Measurements from ENCODE around the gene ZNF181.

Gene ZNF181

GRCh38 chr19:34759218-34759917 lies 25.3 kb downstream of the ZNF181 start:
- no peak for DNase-seq

- no peak for DNase-seq
These were observed 32.3 kb downstream of the ZNF181 start for GRCh38 chr19:34766386-34766785.

- no peak for DNase-seq
These were observed 33.9 kb downstream of the ZNF181 start for GRCh38 chr19:34767951-34768350.

- peak; percentile 89 for DNase-seq
These were observed 38.9 kb downstream of the ZNF181 start, which contains the start of gene ZNF599 for GRCh38 chr19:34772697-34773554. ZNF599 (minus strand) TSS chr19:34773215; CDS start chr19:34772841, 374 bp downstream.

GRCh38 chr19:34773555-34773864 lies 39.5 kb downstream of the ZNF181 start:
- DNase-seq, result no peak

- no peak for DNase-seq
These were observed 40.8 kb downstream of the ZNF181 start for GRCh38 chr19:34774857-34775256.

- DNase-seq, result no peak
These were observed 44.3 kb downstream of the ZNF181 start for GRCh38 chr19:34778342-34778741.

GRCh38 chr19:34779652-34780051 lies 45.6 kb downstream of the ZNF181 start:
- no peak for DNase-seq

- DNase-seq, result no peak
These were observed 52.2 kb downstream of the ZNF181 start for GRCh38 chr19:34786236-34786635.

- DNase-seq, result no peak
These were observed 53.2 kb downstream of the ZNF181 start for GRCh38 chr19:34787059-34787824.

GRCh38 chr19:34788074-34788473 lies 54.0 kb downstream of the ZNF181 start:
- DNase-seq, result no peak

GRCh38 chr19:34793565-34793964 lies 59.5 kb downstream of the ZNF181 start:
- DNase-seq, result no peak

- DNase-seq, result no peak
These were observed 60.3 kb downstream of the ZNF181 start for GRCh38 chr19:34794066-34794960.
